ENCODE measurements around the gene TVP23B. TPM values are rescaled to one million over a fixed set of nuclear protein-coding genes. Genes with fewer than 3 reads are reported as not detected.
"Not testable (repeated sequence)": the region's sequence is repeated elsewhere in the genome, so short reads cannot be mapped to it uniquely, and the experiment has no call there.

TVP23B gene
- total and polyA plus RNA-seq, 7 donors: 18.9 to 27.5 (median 25.8) TPM

- H3K36me3 ChIP-seq: peaks cover 0 to 52% (median 0%) of the 10 kb centered on the region in 4 donors
- DNase-seq; H3K9me3 ChIP-seq; H3K27ac ChIP-seq; intact Hi-C loops (cut with DNase I); H3K4me1 ChIP-seq; H3K27me3 ChIP-seq; H3K4me3 ChIP-seq: not testable (repeated sequence)
- 50 to 74% methylated on average over 7 of the region's 7 CpGs for WGBS, 2 donors
These were observed 22.7 kb downstream of the TVP23B start for GRCh38 chr17:18803458-18804245.

- not testable (repeated sequence) for H3K27ac ChIP-seq, H3K36me3 ChIP-seq, H3K9me3 ChIP-seq, DNase-seq, H3K4me3 ChIP-seq, H3K4me1 ChIP-seq, H3K27me3 ChIP-seq
- intact Hi-C loops (cut with DNase I): loop anchor here (5.0 kb wide), 1 partner anchor 146 kb away; no protein-coding TSS in a partner anchor
- WGBS, 2 donors: 47 to 72% methylated on average over 3 of the region's 3 CpGs
These were observed 34.9 kb downstream of the TVP23B start for GRCh38 chr17:18815924-18816323.

- H3K9me3 ChIP-seq, H3K27ac ChIP-seq, H3K36me3 ChIP-seq, H3K27me3 ChIP-seq, H3K4me1 ChIP-seq, H3K4me3 ChIP-seq: not testable (repeated sequence)
- TF ChIP-seq CTCF (IDR thresholded peaks at IDR 0.05): peak; percentile 30 to 70 (median 46)
- WGBS, 2 donors: 47 to 52% methylated on average over 9 of the region's 9 CpGs
- peak; percentile 63 for DNase-seq
- intact Hi-C loops (cut with DNase I): loop anchor here (5.0 kb wide), 1 partner anchor 146 kb away; no protein-coding TSS in a partner anchor
These were observed 35.7 kb downstream of the TVP23B start for GRCh38 chr17:18816489-18817371.

- H3K27ac ChIP-seq; intact Hi-C loops (cut with DNase I); H3K9me3 ChIP-seq; H3K36me3 ChIP-seq; H3K4me3 ChIP-seq; DNase-seq; H3K4me1 ChIP-seq; H3K27me3 ChIP-seq: not testable (repeated sequence)
- 57 to 81% methylated on average over 1 of the region's 3 CpGs for WGBS, 2 donors
These were observed 40.4 kb downstream of the TVP23B start for GRCh38 chr17:18821430-18821829.

GRCh38 chr17:18827613-18828012 lies 46.6 kb downstream of the TVP23B start:
- intact Hi-C loops (cut with DNase I); H3K27me3 ChIP-seq; DNase-seq; H3K9me3 ChIP-seq; H3K4me3 ChIP-seq; H3K4me1 ChIP-seq; H3K36me3 ChIP-seq: not testable (repeated sequence)
- WGBS, 2 donors: no CpG with 5 or more reads among the region's 1 CpG
- peak overlapping the region in 1 of 4 donors; percentile 34 for H3K27ac ChIP-seq

- H3K36me3 ChIP-seq: no peaks in the 10 kb centered on the region
- H3K27me3 ChIP-seq: no peaks in the 10 kb centered on the region
- H3K4me3 ChIP-seq: no peak overlapping the region
- no peak for DNase-seq
- H3K27ac ChIP-seq: no peak overlapping the region
- TF ChIP-seq POLR2AphosphoS5 (IDR thresholded peaks at IDR 0.05): no peak
- TF ChIP-seq EP300 (IDR thresholded peaks at IDR 0.05): no peak
- TF ChIP-seq CTCF (IDR thresholded peaks at IDR 0.05): no peak
- TF ChIP-seq POLR2A (IDR thresholded peaks at IDR 0.05): no peak
- WGBS, 2 donors: 93 to 96% methylated on average over 6 of the region's 6 CpGs
- intact Hi-C loops (cut with DNase I): no loop called here
- no peaks in the 10 kb centered on the region for H3K4me1 ChIP-seq
- H3K9me3 ChIP-seq: no peaks in the 10 kb centered on the region
These were observed 67.5 kb downstream of the TVP23B start for GRCh38 chr17:18848501-18848900.
